GM21576 (cell line): ENCODE measurements around the gene NMUR1.
A peak's percentile ranks its signal among the peaks of the same experiment; 100 is the strongest.

Experiments used
- ATAC-seq: cut with Tn5 transposase; IDR thresholded peaks from one replicate; pipeline ENCODE4 v1.9.1; 2021; ENCODE audit warnings: mild to moderate bottlenecking, moderate library complexity; ENCODE audit not compliant: unreplicated experiment

NMUR1 gene

GRCh38 chr2:231526341-231527090, 3.7 kb downstream of the NMUR1 start:
- ATAC-seq = no peak

GRCh38 chr2:231525248-231526163, 4.7 kb downstream of the NMUR1 start:
- no peak for ATAC-seq

DNA sequence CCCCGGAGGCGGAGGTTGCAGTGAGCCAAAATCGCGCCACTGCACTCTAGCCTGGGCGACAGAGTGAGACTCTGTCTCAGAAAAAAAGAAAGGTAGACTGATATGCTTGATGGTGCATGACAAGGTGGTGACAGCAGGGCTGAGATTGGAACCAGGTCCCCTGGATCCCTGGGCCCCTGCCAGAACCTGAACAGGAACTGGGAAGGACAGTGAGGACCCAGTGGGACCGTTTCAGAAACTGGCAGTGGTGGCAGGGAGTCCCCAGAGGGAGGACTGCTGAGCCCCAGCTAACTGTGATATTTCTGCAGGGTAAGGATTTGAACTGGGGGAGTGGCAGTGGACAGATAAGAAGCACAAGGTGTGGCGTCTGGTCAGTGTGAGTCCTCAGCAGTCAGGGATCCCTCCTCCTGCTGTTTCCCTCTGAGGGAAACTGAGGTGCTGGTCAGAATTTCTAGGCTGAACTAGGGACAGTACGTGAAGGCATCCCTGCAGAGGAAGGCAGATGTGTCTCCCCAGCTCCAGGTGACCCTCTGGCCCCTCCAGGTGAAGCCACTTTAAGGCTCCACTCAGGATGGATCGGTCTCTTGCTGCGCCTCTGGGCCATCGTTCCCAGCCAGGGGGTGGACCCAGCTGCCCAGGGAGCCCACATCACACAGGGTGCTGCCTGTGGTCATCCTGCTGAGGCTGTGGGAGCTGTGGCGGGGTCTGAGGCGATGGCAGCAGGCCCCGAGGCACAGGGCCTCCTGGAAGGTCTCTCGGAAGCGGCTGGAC, 5.6 kb downstream of the NMUR1 start:
- no peak for ATAC-seq

DNA sequence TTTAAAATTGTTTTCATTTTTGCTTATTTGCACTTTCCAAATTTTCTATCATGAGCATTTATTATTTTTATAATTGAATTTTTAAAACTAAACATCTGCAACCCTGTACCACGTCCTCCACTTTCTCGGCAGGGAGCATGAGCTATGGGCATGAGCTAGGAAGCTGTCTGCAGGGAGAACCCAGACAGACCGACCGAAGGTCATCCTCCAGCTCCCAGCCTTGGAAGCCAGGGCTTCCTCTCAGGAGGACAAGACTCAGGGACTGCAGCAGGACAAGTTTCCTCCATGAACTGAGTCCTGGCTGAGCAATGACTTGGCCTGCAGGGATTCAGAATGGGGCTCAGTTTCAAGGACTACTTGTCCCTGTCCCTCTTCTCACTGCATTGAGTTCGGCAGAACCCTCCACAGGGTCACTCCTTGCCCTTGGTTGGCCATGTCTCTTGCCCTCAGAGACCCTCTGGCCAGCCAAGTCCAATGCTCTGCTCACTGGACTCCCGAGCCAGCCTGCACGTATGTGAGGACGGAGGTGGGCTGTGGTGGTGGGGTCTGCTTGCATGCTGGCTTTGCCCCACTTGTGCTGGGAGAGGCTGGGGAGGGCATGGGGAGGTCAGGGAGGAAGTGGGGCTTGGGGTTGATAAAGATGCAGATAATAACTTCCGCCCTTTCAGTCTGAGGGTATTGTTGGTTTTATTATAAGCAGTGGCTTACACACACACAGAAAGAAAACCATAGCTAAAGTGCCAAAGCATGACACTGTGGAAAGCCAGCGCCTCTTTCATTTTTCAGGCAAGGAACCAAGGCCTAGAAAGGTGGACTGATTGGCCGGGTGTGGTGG, 6.6 kb downstream of the NMUR1 start:
- ATAC-seq = no peak

DNA sequence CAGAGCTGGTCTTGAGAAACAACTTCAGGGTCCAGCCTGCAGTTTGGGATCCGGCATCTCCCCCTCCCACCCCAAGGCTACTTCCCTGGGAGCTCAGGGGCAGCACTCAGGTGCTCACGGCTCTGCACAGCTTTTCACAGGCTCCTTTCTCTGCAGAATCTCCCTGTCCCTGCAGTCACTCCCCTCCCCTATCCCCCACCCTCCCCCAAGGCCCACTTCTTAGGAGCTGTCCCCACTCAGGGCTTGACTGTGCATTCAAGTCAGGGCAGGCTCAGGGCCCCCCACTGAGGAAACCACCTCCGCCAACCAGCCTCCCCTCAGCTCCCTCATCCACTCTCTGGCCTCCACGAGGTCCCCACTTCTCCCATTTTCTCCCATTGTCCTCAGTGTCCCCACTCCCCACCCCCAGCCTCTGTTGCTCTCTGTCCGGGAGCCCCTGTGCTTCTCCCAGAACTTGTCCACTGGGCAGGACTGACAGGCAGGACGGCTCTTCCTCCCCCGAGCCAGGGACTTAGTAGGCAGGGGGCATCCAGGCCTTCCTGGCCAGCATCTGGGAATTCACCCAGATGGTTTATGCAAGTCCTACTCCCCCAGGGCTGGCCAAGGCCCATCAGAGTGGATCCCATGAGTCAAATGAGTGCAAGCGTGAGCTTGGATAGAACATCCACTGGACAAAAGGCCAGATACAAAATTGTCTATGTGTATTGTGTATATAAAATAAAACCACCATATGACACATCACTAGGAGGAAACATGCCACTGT, 7.6 kb downstream of the NMUR1 start:
- ATAC-seq = no peak

GRCh38 chr2:231521443-231521842, 8.8 kb downstream of the NMUR1 start:
- no peak for ATAC-seq

- ATAC-seq = no peak
These were observed 10.2 kb downstream of the NMUR1 start for GRCh38 chr2:231519975-231520555.

- ATAC-seq = no peak
These were observed 11.5 kb downstream of the NMUR1 start for GRCh38 chr2:231518771-231519170.

DNA sequence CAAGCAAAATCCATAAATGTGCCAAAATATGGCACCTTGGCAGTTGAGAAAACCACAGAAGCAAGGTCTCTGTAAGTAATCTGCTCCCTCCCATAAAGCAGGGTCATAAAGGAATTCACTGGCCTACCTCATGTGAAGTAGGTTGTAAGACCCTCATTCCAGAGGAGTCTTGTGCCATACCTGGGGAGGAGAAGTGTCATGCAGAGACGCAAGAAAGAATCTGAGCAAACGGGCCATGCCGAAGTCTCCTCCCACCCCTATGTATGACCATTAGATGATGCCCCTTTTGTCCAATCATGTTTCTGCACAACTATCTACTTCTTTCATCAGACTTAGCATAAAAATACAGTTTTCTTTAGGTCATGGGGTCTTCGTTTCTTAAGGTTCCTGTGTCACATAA, 14.6 kb downstream of the NMUR1 start:
- ATAC-seq = no peak

DNA sequence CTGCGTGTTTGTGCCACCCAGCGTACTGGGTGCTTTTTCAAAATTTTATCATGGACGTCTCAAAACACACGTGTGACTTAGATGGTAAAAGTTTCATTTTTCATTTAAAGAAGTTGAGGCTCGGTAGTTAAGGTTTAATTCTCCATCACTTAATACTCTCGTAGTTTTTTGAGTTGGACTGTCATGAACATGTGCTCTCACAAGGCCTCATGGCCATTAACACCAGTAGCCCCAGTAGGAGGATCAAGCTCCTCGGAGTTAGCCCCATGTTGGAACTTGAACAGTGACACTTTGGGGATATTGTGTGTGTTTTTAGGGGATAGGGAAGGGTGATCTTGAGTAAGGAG, 15.3 kb downstream of the NMUR1 start:
- ATAC-seq = no peak

- ATAC-seq = peak; percentile 99
These were observed 15.9 kb downstream of the NMUR1 start for GRCh38 chr2:231514225-231514950.

- no peak for ATAC-seq
These were observed 16.5 kb downstream of the NMUR1 start for GRCh38 chr2:231513746-231514224.

- ATAC-seq = no peak
These were observed 18.0 kb downstream of the NMUR1 start for GRCh38 chr2:231512222-231512621.

DNA sequence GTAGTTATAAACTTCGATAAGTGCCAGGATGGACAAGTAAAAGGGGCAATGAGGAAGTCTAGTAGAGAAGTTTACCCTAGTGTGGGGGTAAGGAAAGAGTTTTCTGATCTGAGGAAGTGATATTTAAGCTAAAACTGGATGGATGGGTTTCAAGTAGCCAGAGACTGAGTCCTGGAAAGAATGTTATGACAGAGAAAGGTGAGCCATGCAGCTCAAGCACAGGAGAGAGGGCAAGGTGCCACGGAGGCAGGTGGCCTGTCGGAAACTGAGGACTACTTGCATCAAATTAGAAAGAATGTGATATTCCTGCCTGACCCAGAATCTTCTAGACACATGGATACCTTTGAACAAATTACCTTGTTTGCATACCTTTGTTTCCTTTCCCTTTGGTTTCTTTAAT, 26.5 kb downstream of the NMUR1 start:
- ATAC-seq = no peak

DNA sequence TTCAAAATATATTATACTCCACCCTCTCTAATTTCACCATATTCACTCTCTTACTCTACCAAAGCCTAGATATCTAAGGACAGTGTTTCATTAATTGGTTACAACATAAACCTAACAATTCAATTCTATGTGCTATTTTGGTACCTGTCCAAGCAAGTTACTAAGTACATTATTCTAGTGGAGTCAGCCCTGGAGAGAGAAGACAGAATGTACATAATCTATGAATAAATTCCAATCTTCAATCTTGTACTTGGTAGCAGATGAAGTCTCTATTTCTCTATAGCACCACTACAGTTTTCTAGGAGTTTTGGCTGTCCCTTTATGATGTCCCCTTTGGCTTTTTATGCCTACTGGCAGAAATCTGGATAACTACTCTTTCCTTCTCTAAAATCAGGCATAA, 27.6 kb downstream of the NMUR1 start:
- no peak for ATAC-seq

DNA sequence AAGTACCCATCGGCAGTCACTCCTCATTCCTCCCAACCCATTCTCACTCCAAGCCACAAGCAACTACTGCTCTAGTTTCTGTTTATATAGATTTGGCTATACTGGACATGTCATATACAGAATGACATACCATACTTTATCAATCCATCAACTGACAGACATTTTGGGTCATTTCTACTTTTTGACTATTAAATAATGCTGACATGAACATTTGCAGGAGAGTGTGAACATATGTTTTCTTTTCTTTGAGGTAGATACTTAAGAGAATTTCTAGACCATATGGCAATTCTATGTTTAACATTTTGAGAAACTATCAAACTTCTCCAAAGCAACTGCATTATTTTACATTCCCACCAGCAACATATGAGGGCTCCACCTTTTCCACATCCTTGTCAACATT, 32.6 kb downstream of the NMUR1 start:
- ATAC-seq = no peak

- ATAC-seq = no peak
These were observed 35.6 kb downstream of the NMUR1 start for GRCh38 chr2:231494669-231495068.

DNA sequence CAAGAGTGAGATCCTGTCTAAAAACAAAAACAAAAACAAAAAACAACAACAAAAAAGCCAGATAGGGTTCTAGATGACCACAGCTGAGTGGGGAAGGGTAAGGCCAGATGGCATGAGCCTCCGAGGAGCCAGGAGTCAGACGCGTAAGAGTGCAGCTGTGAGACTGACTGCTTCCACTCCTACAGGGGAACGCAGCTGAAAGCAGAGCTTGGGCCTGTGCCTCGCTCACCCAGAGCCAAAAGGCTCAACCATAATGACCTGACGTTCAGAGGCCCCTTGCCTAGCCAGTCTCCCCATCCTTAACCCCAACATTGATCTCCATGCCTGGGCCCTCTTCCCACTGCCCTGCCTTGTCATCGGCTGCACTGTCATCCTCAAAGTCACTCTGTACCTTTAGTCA, 39.4 kb downstream of the NMUR1 start:
- no peak for ATAC-seq

DNA sequence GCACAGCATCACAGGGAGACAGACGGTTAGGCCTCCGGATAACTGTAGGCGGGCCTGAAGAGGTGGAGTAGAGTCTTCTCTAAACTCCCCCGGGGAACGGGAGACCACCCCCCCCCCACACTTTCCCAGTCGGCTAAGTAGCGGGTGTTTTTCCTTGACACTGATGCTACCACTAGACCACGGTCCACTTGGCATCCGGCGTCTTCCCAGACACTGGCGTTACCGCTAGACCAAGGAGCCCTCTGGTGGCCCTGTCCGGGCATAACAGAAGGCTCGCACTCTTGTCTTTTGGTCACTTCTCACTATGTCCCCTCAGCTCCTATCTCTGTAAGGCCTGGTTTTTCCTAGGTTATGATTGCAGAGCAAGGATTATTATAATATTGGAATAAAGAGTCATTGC, 40.3 kb downstream of the NMUR1 start:
- no peak for ATAC-seq
